PC-9 (cell line): ENCODE results near the gene DCANP1. TPM values are rescaled to one million over a fixed set of nuclear protein-coding genes. Genes with fewer than 3 reads are reported as not detected.

Experiments
- BruUV-seq: library from RNA; stranded (reverse); fragments of 400-500 nt; replicated peaks from 2 replicates; lab custom pipeline; 2021; lab: Mats Ljungman, UMichigan
- CTCF ChIA-PET: fragments of 300-600 bp; sonication (Branson Sonifier 250); formaldehyde crosslinking; loops from one replicate; lab custom pipeline; 2022; ENCODE audit warnings: antibody characterized with exemption; lab: Charles Lee
- POLR2A ChIA-PET: fragments of 300-600 bp; sonication (Branson Sonifier 250); formaldehyde crosslinking; loops from one replicate; lab custom pipeline; 2022; ENCODE audit warnings: antibody characterized with exemption; ENCODE audit not compliant: unreplicated experiment; lab: Charles Lee
- DNase-seq, 2 experiments: peaks; one replicate each; pipeline versions ENCODE4 v3.0.0 to v3.0.0-alpha.2; 2015 to 2022; ENCODE audit warnings: mixed read lengths in 1 of 2
- H2AFZ ChIP-seq: fragments of 200-600 bp; sonication (generic); 2 replicates; pipeline ENCODE4 v1.8.1; 2017; ENCODE audit warnings: antibody characterized with exemption
- H3F3A ChIP-seq: fragments of 200-600 bp; sonication (generic); 2 replicates; pipeline ENCODE4 v1.8.1; 2017; ENCODE audit warnings: antibody characterized with exemption, mild to moderate bottlenecking, low read depth; ENCODE audit not compliant: insufficient read depth
- H3K27ac ChIP-seq: fragments of 200-600 bp; sonication (generic); 2 replicates; pipeline ENCODE4 v1.6.1; 2016; ENCODE audit warnings: mixed run types
- H3K27me3 ChIP-seq: fragments of 200-600 bp; sonication (generic); 2 replicates; pipeline ENCODE4 v1.6.1; 2016; ENCODE audit warnings: low read depth, mixed run types; ENCODE audit not compliant: insufficient read depth
- H3K36me3 ChIP-seq: fragments of 200-600 bp; sonication (generic); 2 replicates; pipeline ENCODE4 v1.6.1; 2016; ENCODE audit warnings: low read depth, mixed run types
- H3K4me1 ChIP-seq: fragments of 200-600 bp; sonication (generic); replicated peaks from 2 replicates; pipeline ENCODE4 v1.6.1; 2016; ENCODE audit warnings: mixed run types; ENCODE audit not compliant: insufficient read depth
- H3K4me2 ChIP-seq: fragments of 200-600 bp; sonication (generic); 2 replicates; pipeline ENCODE4 v1.6.1; 2017; ENCODE audit warnings: mixed run types
- H3K4me3 ChIP-seq: fragments of 200-600 bp; sonication (generic); 2 replicates; pipeline ENCODE4 v1.6.1; 2016; ENCODE audit warnings: mixed run types
- H3K79me2 ChIP-seq: fragments of 200-600 bp; sonication (generic); 2 replicates; pipeline ENCODE4 v1.6.1; 2017; ENCODE audit warnings: low read depth, mixed run types
- H3K9me2 ChIP-seq: fragments of 200-600 bp; sonication (generic); 2 replicates; pipeline ENCODE4 v1.8.1; 2017; ENCODE audit warnings: mild to moderate bottlenecking; ENCODE audit not compliant: insufficient read depth
- H3K9me3 ChIP-seq: fragments of 200-600 bp; sonication (generic); 2 replicates; pipeline ENCODE4 v1.8.1; 2016; ENCODE audit warnings: low read depth; ENCODE audit not compliant: insufficient read depth
- H4K20me1 ChIP-seq: fragments of 200-600 bp; sonication (generic); 2 replicates; pipeline ENCODE4 v1.8.1; 2017; ENCODE audit not compliant: insufficient read depth
- CTCF ChIP-seq: fragments of 200-600 bp; sonication (generic); conservative IDR thresholded peaks from 2 replicates; pipeline ENCODE4 v1.6.1; 2017; ENCODE audit warnings: mixed run types, antibody characterized with exemption, mild to moderate bottlenecking, moderate library complexity
- EZH2 ChIP-seq: fragments of 200-600 bp; sonication (generic); IDR thresholded peaks from 2 replicates; pipeline ENCODE4 v1.8.0; 2017; ENCODE audit warnings: antibody characterized with exemption, low read depth
- intact Hi-C: fragments of 100-400 bp; cut with micrococcal nuclease; formaldehyde crosslinking; loops from one replicate; pipeline ENCODE4 v1.10.0; 2022; ENCODE audit not compliant: unreplicated experiment
- total RNA-seq: library from RNA; stranded (reverse); gene quantifications from 2 replicates; pipeline ENCODE4 v1.2.3, GENCODE V29; 2021

DCANP1 gene
- total RNA-seq, 1 experiment from 2014 or later, result not detected

DNA sequence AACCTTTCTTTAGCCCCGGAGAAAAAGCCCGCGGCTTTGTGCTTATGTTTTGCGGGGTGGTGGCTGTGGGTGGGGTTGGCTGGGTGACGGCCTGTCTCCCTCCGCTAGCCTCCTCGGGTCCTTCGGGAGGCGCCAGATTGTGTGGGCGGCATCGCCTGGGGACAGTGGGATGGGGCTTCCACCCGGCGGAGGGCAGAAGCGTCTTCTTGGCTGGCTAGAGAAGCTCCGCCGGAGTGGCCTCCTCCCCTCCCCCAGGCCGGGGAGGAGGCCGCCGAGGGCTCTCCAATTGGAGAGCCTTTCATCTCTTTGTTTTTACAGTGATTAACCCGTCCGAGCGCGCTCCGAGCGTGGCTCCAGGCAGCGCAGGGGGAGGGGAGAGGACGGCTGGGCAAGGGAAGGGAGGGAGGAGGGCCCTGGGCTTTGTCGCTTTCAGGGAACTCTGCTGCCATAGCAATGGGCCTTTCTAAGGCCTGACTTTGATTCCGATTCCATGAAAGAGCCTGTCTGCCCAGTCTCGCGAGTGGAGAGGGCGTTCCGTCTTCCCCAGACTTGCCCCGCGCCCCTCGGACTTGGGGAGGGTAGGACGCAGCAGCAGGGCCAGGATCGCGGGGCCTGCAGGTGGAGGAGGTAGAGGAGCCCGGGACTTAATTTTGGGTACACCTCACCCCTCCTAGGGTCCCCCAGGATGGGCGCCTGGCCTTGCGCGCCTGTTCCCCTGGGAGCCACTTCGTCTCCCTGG lies 41.7 kb upstream of the DCANP1 start:
- POLR2A ChIA-PET, result interaction anchor here (0.6 kb wide), 1 partner anchor 1226 kb away, joined by 40 read pairs; no protein-coding TSS in a partner anchor
- H3K79me2 ChIP-seq, result no peaks in the 10 kb centered on the region
- H3K27me3 ChIP-seq, result peaks cover 41% of the 10 kb centered on the region

DNA sequence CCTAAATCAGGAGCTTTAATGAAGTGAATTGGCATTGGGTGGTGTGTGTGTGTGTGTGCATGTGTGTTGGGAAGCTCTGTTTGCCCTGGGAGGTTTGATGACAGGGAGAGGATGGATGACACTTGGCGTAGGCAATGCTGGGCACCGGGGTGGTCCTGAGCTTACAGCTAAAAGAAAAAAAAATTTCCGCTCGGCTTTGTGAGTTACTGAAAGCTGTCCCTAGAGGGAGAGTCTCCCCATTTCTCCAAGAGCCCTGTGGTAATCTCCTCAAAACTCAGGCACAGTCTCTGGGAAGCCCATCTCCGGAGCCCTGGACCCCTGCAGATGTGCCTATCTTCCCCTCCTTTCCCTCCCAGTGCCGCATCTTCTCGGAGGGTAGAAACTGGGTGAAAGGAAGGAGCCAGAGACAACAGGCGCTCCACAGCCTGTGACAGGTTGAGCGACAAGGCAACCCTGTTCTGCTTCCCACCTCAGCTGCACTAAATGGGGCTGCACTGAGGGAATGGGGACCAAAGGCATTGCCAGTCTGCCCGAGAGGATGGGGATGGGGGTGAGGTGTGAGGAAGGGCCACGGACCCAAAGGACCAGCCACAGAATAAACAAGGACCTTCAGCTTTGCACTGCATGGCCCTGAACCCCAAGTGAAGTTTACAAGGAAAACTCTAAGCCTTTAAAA lies 40.8 kb upstream of the DCANP1 start:
- Histone ChIP-seq H3K4me3 (0 out of 2 replicates have a peak overlapping the region, but pooled peaks have one; percentile 40), H3K4me1 (no peaks in the 10 kb centered on the region), H4K20me1 (no peaks in the 10 kb centered on the region), H3K9me3 (no peaks in the 10 kb centered on the region), H3K4me2 (peak overlapping the region; percentile 66), H3K79me2 (no peaks in the 10 kb centered on the region), H3K27me3 (peaks cover 44% of the 10 kb centered on the region), H3K36me3 (no peaks in the 10 kb centered on the region), H3F3A (no peaks in the 10 kb centered on the region), H2AFZ (no peak overlapping the region), H3K9me2 (no peaks in the 10 kb centered on the region), H3K27ac (no peak overlapping the region)
- DNase-seq, result no peak
- intact Hi-C loops, result no loop called here
- TF ChIP-seq EZH2 (no peak), CTCF (no peak)
- ChIA-PET POLR2A (no interaction called here), CTCF (interaction anchor here (0.6 to 0.8 kb wide), 2 partner anchors 30 to 393 kb away, joined by 3 to 4 read pairs; no protein-coding TSS in a partner anchor)
- BruUV-seq, result no TSS peak

More for the DNA sequence above, 41.7 kb upstream of the DCANP1 start:
- H3K27ac ChIP-seq, result no peak overlapping the region
- no peaks in the 10 kb centered on the region for H3F3A ChIP-seq
- no peaks in the 10 kb centered on the region for H3K36me3 ChIP-seq
- H3K4me1 ChIP-seq, result peaks cover 4% of the 10 kb centered on the region
- intact Hi-C loops, result no loop called here
- TF ChIP-seq CTCF (no peak), EZH2 (0 out of 2 replicates have a peak, but pooled peaks have one; percentile 50)
- peak overlapping the region; percentile 66 for H3K4me2 ChIP-seq
- no peaks in the 10 kb centered on the region for H4K20me1 ChIP-seq
- BruUV-seq, result no TSS peak
- peak overlapping the region; percentile 40; the same call in 1 of the 2 replicates for H3K4me3 ChIP-seq
- CTCF ChIA-PET, result interaction anchor here (0.6 kb wide), 1 partner anchor 31 kb away, joined by 4 read pairs; no protein-coding TSS in a partner anchor
- no peaks in the 10 kb centered on the region for H3K9me2 ChIP-seq
- 0 out of 2 replicates have a peak overlapping the region, but pooled peaks have one; percentile 49 for H2AFZ ChIP-seq
- DNase-seq, result peak in 1 of 2 experiments; percentile 40
- H3K9me3 ChIP-seq, result no peaks in the 10 kb centered on the region

GRCh38 chr5:135487037-135487395 lies 39.9 kb upstream of the DCANP1 start:
- no peaks in the 10 kb centered on the region for H3K9me3 ChIP-seq
- DNase-seq, result no peak
- no peaks in the 10 kb centered on the region for H4K20me1 ChIP-seq
- no peaks in the 10 kb centered on the region for H3K9me2 ChIP-seq
- H3F3A ChIP-seq, result no peaks in the 10 kb centered on the region
- CTCF ChIA-PET, result interaction anchor here (0.8 kb wide), 1 partner anchor 394 kb away, joined by 3 read pairs; no protein-coding TSS in a partner anchor
- H3K79me2 ChIP-seq, result no peaks in the 10 kb centered on the region
- no peak overlapping the region for H2AFZ ChIP-seq
- no peak overlapping the region for H3K27ac ChIP-seq
- H3K4me2 ChIP-seq, result no peak overlapping the region
- peaks cover 44% of the 10 kb centered on the region for H3K27me3 ChIP-seq
- no peaks in the 10 kb centered on the region for H3K36me3 ChIP-seq
- TF ChIP-seq CTCF, result no peak
- no peak for TF ChIP-seq EZH2
- H3K4me1 ChIP-seq, result no peaks in the 10 kb centered on the region
- no peak overlapping the region for H3K4me3 ChIP-seq
- intact Hi-C loops, result no loop called here
- BruUV-seq, result no TSS peak
- POLR2A ChIA-PET, result no interaction called here
